GM21447 (cell line): Measurements from ENCODE around the gene OCRL.
"Not testable (repeated sequence)": the region's sequence is repeated elsewhere in the genome, so short reads cannot be mapped to it uniquely, and the experiment has no call there.

Source experiments
- ATAC-seq: cut with Tn5 transposase; IDR thresholded peaks from one replicate; pipeline ENCODE4 v1.9.1; 2021; ENCODE audit not compliant: unreplicated experiment

Gene OCRL

GRCh38 chrX:129534816-129535578 is 5.1 kb upstream of the OCRL start:
- no peak for ATAC-seq

DNA sequence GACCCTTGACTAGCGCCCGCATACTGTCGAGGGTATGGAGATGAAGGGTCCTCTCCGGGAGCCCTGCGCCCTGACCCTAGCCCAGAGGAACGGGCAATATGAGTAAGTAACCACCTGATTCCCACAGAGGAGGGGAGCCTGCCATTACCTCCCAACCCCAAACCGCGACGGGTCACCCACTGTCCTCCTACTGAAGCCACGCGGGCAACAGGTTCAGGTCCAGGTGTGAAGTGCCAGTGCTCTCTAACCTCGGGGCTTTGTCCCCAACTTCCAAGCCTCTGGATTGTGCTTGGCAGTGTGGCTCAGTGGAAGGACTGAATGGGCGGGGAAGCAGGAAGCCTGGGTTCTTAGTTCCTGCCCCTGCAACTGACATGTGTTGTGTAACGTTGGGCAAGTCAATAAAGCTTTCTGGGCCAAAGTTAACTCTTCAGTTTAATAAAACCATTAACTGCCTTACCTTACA is 694 bp downstream of the OCRL start:
- peak; percentile 39 for ATAC-seq

GRCh38 chrX:129544780-129545179 is 4.7 kb downstream of the OCRL start:
- no peak for ATAC-seq

GRCh38 chrX:129545408-129545807 is 5.3 kb downstream of the OCRL start:
- no peak for ATAC-seq

- ATAC-seq: no peak
Observed at GRCh38 chrX:129549124-129549523, 9.1 kb downstream of the OCRL start.

- ATAC-seq: peak; percentile 99
Observed at GRCh38 chrX:129553619-129554288, 13.7 kb downstream of the OCRL start.

- ATAC-seq: not testable (repeated sequence)
Observed at GRCh38 chrX:129554816-129555215, 14.8 kb downstream of the OCRL start.

- no peak for ATAC-seq
Observed at GRCh38 chrX:129556806-129557315, 16.8 kb downstream of the OCRL start.

- no peak for ATAC-seq
Observed at GRCh38 chrX:129557844-129558480, 17.9 kb downstream of the OCRL start.

DNA sequence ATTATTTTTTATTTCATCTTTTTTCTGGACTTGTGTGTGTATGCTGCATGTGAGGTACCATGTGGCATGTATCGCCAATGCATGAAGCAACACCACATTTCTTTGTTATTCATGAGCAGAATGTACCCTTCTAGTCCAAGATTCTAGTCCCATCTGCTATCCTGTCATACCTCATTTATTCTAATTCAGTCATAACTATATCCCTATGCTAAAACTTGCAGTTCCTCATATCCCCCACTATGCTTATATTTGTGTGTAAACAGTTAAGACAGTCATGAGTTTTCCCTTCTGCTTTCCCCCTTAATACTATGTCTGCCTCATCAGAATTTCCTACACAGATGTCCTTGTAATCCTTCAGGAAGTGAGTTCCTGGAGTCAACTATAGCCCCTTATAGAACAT is 19.7 kb downstream of the OCRL start:
- no peak for ATAC-seq

- no peak for ATAC-seq
Observed at GRCh38 chrX:129561453-129561852, 21.4 kb downstream of the OCRL start.

GRCh38 chrX:129564345-129564744 is 24.3 kb downstream of the OCRL start:
- ATAC-seq: not testable (repeated sequence)

DNA sequence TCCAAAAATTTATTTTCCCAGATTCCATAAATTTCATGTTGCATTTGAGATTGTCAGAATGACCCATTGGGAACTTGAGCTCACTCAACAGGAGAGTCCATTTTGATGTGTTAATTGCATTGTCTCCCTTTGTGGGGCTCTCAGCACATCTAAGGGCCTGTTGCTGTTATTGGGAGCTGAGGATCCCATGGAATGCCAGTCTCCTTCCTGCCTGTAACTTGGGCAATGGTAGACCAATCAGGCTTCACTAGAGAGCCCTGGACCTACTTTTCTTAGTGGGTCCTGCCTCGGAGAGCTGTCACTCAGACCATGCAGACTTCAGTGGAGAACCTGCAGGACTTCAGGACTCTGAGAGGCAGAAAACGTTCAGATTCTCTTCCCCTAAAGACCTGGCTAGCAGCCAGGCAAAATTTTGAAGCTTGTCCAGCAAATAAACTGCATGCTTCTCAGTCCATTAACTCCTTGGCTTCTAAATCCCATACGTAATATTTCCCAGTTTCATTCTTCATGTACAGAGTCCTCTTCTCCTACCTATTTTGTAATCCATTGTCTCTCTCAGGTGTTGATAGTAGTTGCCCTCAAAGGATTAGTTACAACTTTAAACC is 25.1 kb downstream of the OCRL start:
- no peak for ATAC-seq

GRCh38 chrX:129566073-129566472 is 26.0 kb downstream of the OCRL start:
- ATAC-seq: no peak

DNA sequence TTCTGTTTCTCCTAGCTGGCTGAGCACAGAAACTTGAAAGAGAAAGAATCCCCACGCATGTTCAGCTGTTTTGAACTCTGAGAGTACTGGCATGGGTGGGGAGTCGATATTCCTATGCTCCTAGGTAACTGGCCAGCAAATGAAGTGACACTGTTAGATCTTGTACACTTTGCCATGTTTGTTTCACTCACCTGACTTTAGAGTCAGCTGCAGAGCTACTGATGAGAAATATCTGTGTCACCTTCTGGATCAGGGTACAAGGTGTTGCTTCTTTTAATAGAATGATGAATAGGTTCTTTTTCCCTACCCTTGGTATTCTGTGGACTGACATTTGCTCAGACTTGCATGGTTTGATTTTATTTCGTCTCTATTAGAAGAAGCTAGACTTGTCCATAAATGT is 28.3 kb downstream of the OCRL start:
- ATAC-seq: no peak

DNA sequence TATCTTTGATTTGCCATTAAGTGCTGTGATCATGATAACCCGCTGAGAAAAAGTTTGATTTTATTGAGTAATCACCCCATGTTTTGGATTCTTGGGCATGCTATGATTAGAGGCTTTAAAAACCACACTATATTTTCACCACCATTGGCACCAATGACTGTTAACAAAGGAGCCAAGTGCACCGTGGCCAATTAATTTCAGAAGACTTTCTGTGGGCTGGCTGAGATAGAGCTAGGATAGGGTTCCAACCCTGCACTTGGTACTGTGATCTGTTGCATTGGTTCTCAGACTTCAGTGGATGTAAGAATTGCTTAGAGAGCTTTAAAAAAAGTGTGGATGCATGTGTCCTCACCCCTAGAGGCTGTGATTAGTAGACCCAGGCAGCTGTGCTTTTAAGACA is 32.4 kb downstream of the OCRL start:
- ATAC-seq: no peak

GRCh38 chrX:129573652-129574051 is 33.6 kb downstream of the OCRL start:
- ATAC-seq: not testable (repeated sequence)

- no peak for ATAC-seq
Observed at GRCh38 chrX:129574214-129574613, 34.2 kb downstream of the OCRL start.

- ATAC-seq: no peak
Observed at GRCh38 chrX:129576539-129576938, 36.5 kb downstream of the OCRL start.

DNA sequence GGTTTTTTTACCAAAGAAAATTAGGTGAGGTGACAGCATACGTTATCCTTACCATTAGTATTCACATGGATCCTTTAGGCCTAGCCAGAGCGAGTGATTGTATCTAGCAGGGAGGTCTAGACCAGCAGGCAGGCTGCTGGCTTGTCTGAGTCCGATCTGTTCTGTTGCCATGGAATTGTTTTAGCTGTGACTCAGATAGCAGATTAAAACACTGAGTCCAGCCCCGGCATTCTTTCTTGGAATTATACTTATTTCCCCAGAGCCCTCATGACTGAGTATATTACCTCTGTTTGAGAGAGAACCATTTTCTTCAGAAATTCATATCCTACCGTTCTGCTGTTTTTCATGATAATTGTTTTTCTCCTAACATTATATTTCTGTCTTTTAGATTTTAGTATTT is 37.4 kb downstream of the OCRL start:
- no peak for ATAC-seq

GRCh38 chrX:129577877-129578276 is 37.8 kb downstream of the OCRL start:
- no peak for ATAC-seq
